Liver (tissue), 9 donors: ENCODE results near the gene PWWP2B. TPM values are rescaled to one million over a fixed set of nuclear protein-coding genes. Genes with fewer than 3 reads are reported as not detected.

Source experiments
- DNase-seq: peaks from one replicate; pipeline ENCODE4 v3.0.0-alpha.2; 2017; ENCODE audit warnings: low spot score
- H3K27ac ChIP-seq, 2 donors: one replicate each; pipeline ENCODE4 v1.7.0; 2013; ENCODE audit warnings: inconsistent platforms in 2 of 2, low read length in 2 of 2, control low read depth in 1 of 2, low read depth in 1 of 2, mild to moderate bottlenecking in 1 of 2
- H3K27me3 ChIP-seq, 4 donors: one replicate each; pipeline versions ENCODE4 v1.6.1 to v1.7.0; 2013; ENCODE audit warnings: low read length in 3 of 4, inconsistent platforms in 1 of 4, mild to moderate bottlenecking in 1 of 4, moderate library complexity in 1 of 4; ENCODE audit not compliant: control insufficient read depth in 4 of 4, insufficient read depth in 4 of 4
- H3K36me3 ChIP-seq, 4 donors: one replicate each; pipeline versions ENCODE4 v1.6.1 to v1.7.0; 2013; ENCODE audit warnings: low read length in 3 of 4, mild to moderate bottlenecking in 3 of 4, low read depth in 1 of 4, moderate library complexity in 1 of 4; ENCODE audit not compliant: control insufficient read depth in 4 of 4, insufficient read depth in 3 of 4
- H3K4me1 ChIP-seq, 4 donors: one replicate each; pipeline versions ENCODE4 v1.6.1 to v1.7.0; 2013; ENCODE audit warnings: low read length in 3 of 4, mild to moderate bottlenecking in 3 of 4, moderate library complexity in 1 of 4; ENCODE audit not compliant: control insufficient read depth in 4 of 4, insufficient read depth in 4 of 4
- H3K4me3 ChIP-seq, 3 donors: one replicate each; pipeline versions ENCODE4 v1.6.1 to v1.7.0; 2013; ENCODE audit warnings: low read length in 3 of 3, control low read depth in 1 of 3, low read depth in 1 of 3, mild to moderate bottlenecking in 1 of 3
- H3K9ac ChIP-seq, 2 donors: one replicate each; pipeline ENCODE4 v1.7.0; 2013; ENCODE audit warnings: low read length in 2 of 2, mild to moderate bottlenecking in 2 of 2, moderate library complexity in 2 of 2, control low read depth in 1 of 2, low read depth in 1 of 2
- H3K9me3 ChIP-seq, 4 donors: one replicate each; pipeline versions ENCODE4 v1.6.1 to v1.7.0; 2013; ENCODE audit warnings: low read length in 3 of 4; ENCODE audit not compliant: control insufficient read depth in 4 of 4
- EGR1 ChIP-seq, 2 donors: IDR thresholded peaks; 2 replicates each; pipeline ENCODE4 v1.6.1; 2016 to 2018; ENCODE audit warnings: antibody characterized with exemption in 2 of 2, low read depth in 2 of 2
- FOXA1 ChIP-seq: IDR thresholded peaks from 2 replicates; pipeline ENCODE4 v1.6.1; 2016; ENCODE audit warnings: antibody characterized with exemption
- FOXA2 ChIP-seq: IDR thresholded peaks from 2 replicates; pipeline ENCODE4 v1.6.1; 2016; ENCODE audit warnings: antibody characterized with exemption
- GABPA ChIP-seq, 2 donors: IDR thresholded peaks in 1 of 2; conservative IDR thresholded peaks in 1 of 2; 2 replicates each; pipeline ENCODE4 v1.6.1; 2016; ENCODE audit warnings: antibody characterized with exemption in 2 of 2, mild to moderate bottlenecking in 1 of 2, moderate library complexity in 1 of 2
- HNF4A ChIP-seq, 2 donors: conservative IDR thresholded peaks; 2 replicates each; pipeline ENCODE4 v1.6.1; 2016; ENCODE audit warnings: antibody characterized with exemption in 2 of 2, mild to moderate bottlenecking in 2 of 2
- HNF4G ChIP-seq: IDR thresholded peaks from 2 replicates; pipeline ENCODE4 v1.6.1; 2016; ENCODE audit warnings: antibody characterized with exemption
- JUND ChIP-seq, 2 donors: IDR thresholded peaks; 2 replicates each; pipeline ENCODE4 v1.6.1; 2016; ENCODE audit warnings: antibody characterized with exemption in 2 of 2
- MAX ChIP-seq: IDR thresholded peaks from 2 replicates; pipeline ENCODE4 v1.6.1; 2016; ENCODE audit warnings: antibody characterized with exemption
- NR2F2 ChIP-seq: IDR thresholded peaks from 2 replicates; pipeline ENCODE4 v1.6.1; 2016; ENCODE audit warnings: antibody characterized with exemption
- RAD21 ChIP-seq, 2 donors: IDR thresholded peaks; 2 replicates each; pipeline ENCODE4 v1.6.1; 2016; ENCODE audit warnings: antibody characterized with exemption in 2 of 2, mild to moderate bottlenecking in 2 of 2
- REST ChIP-seq: IDR thresholded peaks from 2 replicates; pipeline ENCODE4 v1.6.1; 2016; ENCODE audit warnings: antibody characterized with exemption, mild to moderate bottlenecking
- RXRA ChIP-seq, 2 donors: IDR thresholded peaks; 2 replicates each; pipeline ENCODE4 v1.6.1; 2017 to 2018; ENCODE audit warnings: antibody characterized with exemption in 2 of 2, mild to moderate bottlenecking in 1 of 2
- SP1 ChIP-seq: IDR thresholded peaks from 2 replicates; pipeline ENCODE4 v1.6.1; 2018; ENCODE audit warnings: antibody characterized with exemption, mild to moderate bottlenecking
- TAF1 ChIP-seq: conservative IDR thresholded peaks from 2 replicates; pipeline ENCODE4 v1.6.1; 2016; ENCODE audit warnings: antibody characterized with exemption, mild to moderate bottlenecking
- YY1 ChIP-seq: IDR thresholded peaks from 2 replicates; pipeline ENCODE4 v1.6.1; 2016; ENCODE audit warnings: antibody characterized with exemption, mild to moderate bottlenecking
- WGBS: extraction: QIAGEN DNeasy Blood & Tissue Kit; methylation state at CpG from one replicate; pipeline ENCODE4 v1.1.7; 2013; 5-methylcytosine and 5-hydroxymethylcytosine counted together
- polyA plus RNA-seq, 2 donors: library from polyadenylated mRNA; stranded (reverse) in 1 of 2; unstranded in 1 of 2; fragments of 200-250 nt in 1 of 2; fragments of >200 nt in 1 of 2; fragmentation: Nextera tagmentation in 1 of 2; extraction: Ambion mirVana in 1 of 2; gene quantifications; one replicate each; pipeline versions ENCODE4 v1.2.1 to v1.2.3, GENCODE V29; 2013 to 2015
- total RNA-seq, 2 donors: library from RNA; depleted of rRNA; stranded (reverse); fragments of >200 nt; gene quantifications; one replicate each; pipeline ENCODE4 v1.2.3, GENCODE V29; 2014
- TF ChIP-seq, protein P1 (sequence below): IDR thresholded peaks from 2 replicates; pipeline ENCODE4 v1.6.1; 2016; ENCODE audit warnings: antibody characterized with exemption
- TF ChIP-seq, protein P2 (sequence below): IDR thresholded peaks from 2 replicates; pipeline ENCODE4 v1.6.1; 2016; ENCODE audit warnings: antibody characterized with exemption
- TF ChIP-seq, protein P3 (sequence below): fragments of 150-350 bp; IDR thresholded peaks from 2 replicates; pipeline ENCODE4 v1.5.1; 2017; ENCODE audit warnings: improper control_type of control experiment, low read depth, low read length; ENCODE audit not compliant: missing input control
- donor health status: healthy.
- donor health status: healthy.
- donor health status: healthy.
- donor health status: healthy.
- donor health status: healthy.

The PWWP2B gene
- total and polyA plus RNA-seq, 4 donors: 0.75 to 4.2 (median 3.6) TPM

GRCh38 chr10:132373241-132373955 lies 23.6 kb upstream of the PWWP2B start:
- no peak overlapping the region for H3K9ac ChIP-seq
- no peak for DNase-seq
- no peaks in the 10 kb centered on the region for H3K27me3 ChIP-seq
- no peaks in the 10 kb centered on the region for H3K9me3 ChIP-seq
- no peak overlapping the region for H3K4me3 ChIP-seq
- no peak overlapping the region for H3K27ac ChIP-seq
- no peaks in the 10 kb centered on the region for H3K4me1 ChIP-seq
- 87% methylated on average over 25 of the region's 25 CpGs for WGBS
- no peaks in the 10 kb centered on the region for H3K36me3 ChIP-seq
- TF ChIP-seq, protein P1, sequence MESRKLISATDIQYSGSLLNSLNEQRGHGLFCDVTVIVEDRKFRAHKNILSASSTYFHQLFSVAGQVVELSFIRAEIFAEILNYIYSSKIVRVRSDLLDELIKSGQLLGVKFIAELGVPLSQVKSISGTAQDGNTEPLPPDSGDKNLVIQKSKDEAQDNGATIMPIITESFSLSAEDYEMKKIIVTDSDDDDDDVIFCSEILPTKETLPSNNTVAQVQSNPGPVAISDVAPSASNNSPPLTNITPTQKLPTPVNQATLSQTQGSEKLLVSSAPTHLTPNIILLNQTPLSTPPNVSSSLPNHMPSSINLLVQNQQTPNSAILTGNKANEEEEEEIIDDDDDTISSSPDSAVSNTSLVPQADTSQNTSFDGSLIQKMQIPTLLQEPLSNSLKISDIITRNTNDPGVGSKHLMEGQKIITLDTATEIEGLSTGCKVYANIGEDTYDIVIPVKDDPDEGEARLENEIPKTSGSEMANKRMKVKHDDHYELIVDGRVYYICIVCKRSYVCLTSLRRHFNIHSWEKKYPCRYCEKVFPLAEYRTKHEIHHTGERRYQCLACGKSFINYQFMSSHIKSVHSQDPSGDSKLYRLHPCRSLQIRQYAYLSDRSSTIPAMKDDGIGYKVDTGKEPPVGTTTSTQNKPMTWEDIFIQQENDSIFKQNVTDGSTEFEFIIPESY: no peak
- no peak for TF ChIP-seq RAD21 (IDR thresholded peaks at IDR 0.05)
- TF ChIP-seq, protein P2, sequence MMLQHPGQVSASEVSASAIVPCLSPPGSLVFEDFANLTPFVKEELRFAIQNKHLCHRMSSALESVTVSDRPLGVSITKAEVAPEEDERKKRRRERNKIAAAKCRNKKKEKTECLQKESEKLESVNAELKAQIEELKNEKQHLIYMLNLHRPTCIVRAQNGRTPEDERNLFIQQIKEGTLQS: no peak
- no peak for TF ChIP-seq YY1
- no peak for TF ChIP-seq NR2F2
- no peak for TF ChIP-seq TAF1
- TF ChIP-seq, protein P3, sequence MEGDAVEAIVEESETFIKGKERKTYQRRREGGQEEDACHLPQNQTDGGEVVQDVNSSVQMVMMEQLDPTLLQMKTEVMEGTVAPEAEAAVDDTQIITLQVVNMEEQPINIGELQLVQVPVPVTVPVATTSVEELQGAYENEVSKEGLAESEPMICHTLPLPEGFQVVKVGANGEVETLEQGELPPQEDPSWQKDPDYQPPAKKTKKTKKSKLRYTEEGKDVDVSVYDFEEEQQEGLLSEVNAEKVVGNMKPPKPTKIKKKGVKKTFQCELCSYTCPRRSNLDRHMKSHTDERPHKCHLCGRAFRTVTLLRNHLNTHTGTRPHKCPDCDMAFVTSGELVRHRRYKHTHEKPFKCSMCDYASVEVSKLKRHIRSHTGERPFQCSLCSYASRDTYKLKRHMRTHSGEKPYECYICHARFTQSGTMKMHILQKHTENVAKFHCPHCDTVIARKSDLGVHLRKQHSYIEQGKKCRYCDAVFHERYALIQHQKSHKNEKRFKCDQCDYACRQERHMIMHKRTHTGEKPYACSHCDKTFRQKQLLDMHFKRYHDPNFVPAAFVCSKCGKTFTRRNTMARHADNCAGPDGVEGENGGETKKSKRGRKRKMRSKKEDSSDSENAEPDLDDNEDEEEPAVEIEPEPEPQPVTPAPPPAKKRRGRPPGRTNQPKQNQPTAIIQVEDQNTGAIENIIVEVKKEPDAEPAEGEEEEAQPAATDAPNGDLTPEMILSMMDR: no peak
- no peak for TF ChIP-seq MAX
- TF ChIP-seq JUND (IDR thresholded peaks at IDR 0.05): no peak
- no peak for TF ChIP-seq FOXA1
- TF ChIP-seq GABPA (IDR thresholded peaks at IDR 0.05 in 1 of 2, conservative IDR thresholded peaks at IDR 0.05 in 1 of 2): no peak
- TF ChIP-seq SP1: no peak
- TF ChIP-seq REST: no peak
- no peak for TF ChIP-seq HNF4G
- TF ChIP-seq FOXA2: no peak
- TF ChIP-seq HNF4A (conservative IDR thresholded peaks at IDR 0.05): no peak
- no peak for TF ChIP-seq RXRA (IDR thresholded peaks at IDR 0.05)
- no peak for TF ChIP-seq EGR1 (IDR thresholded peaks at IDR 0.05; ENCODE audit: low read depth in 2 of 2)
